Globus pallidus (tissue), 1 donor: ENCODE data around the gene RAB8B.

Experiments used
- DNase-seq: peaks from one replicate; pipeline ENCODE4 v3.0.0-alpha.2; 2015; ENCODE audit warnings: low spot score

RAB8B gene

DNA sequence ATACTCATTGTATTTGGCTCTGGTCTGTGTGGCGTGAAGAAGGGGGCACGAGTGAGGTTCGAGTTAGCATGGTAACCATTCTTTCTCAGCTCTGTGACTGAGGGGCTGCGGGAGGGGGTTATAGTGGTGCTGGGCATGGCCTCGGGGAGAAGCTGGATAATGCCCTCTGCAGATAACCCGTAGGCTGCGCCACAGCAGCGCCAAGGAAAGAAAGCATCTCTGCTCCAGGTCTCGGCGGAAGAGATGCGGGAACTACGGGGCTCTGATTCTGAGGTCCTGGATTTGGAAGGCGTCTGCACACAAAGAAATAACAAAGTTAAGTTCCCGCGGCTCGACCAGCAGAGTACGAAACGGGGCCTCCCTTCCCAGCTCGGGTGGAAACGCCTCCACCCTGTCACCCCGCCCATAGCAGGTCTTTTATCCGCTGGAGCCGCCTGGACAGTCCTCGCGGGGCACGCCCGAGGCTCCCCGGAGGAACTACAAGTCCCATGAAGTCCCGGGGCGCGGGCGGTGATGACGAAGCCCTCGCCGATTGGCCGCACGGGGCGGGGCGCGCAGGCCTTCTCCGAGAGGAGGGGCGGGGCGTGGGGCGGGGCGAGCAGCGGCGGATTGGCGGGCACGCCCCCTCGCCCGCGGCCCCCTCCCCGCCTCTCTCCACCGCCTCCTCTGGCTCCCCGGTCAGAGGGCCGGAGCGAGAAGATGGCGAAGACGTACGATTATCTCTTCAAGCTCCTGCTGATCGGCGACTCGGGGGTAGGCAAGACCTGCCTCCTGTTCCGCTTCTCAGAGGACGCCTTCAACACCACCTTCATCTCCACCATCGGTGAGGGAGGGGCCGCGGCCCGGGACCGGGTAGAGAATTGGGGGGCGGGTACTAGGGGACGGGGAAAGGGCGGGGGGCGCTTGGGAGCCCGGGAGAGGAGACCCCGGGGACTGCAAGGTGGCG, at the start of gene RAB8B:
RAB8B (plus strand) TSS at position 681 of the 946 bp plus-strand sequence; CDS start at position 700, 19 bp downstream.
- DNase-seq: peak; percentile 96

DNA sequence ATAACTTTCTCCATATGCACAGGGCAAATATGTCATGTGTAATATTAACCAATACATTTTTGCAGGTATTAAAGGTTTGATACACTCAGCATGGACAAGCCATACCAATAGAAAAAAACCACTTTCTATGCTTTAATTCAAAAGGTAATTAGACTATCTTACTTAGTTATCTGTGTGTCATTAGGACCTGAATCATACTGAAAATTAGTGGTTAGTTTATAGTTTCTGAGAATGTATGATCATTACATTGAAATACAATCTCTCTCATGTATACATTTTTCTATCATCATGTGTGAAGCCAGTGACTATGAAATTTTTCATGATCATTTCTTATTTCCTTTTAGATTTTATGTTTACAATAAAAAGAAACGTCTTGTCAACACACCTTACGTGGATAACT, 48.5 kb upstream of the RAB8B start:
- DNase-seq: no peak

DNA sequence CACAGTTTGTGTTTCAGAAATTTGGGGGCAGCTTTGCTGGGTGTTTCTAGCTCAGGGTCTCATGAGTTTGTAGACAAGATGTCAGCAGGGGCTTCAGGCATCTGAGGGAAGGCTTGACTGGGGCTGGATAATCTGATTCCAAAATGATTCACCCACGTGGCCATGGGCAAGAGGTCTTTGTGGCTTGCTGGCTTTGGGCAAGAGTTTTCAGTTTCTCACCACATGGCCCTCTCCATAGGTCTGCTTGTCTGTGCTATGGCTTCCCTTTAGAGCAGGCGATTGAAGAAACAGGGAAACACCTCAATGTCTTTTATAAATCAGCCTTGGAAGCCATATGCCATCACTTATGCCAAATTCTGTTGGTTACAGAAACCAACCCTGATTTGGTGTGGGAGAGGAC, 44.0 kb upstream of the RAB8B start:
- DNase-seq: no peak

DNA sequence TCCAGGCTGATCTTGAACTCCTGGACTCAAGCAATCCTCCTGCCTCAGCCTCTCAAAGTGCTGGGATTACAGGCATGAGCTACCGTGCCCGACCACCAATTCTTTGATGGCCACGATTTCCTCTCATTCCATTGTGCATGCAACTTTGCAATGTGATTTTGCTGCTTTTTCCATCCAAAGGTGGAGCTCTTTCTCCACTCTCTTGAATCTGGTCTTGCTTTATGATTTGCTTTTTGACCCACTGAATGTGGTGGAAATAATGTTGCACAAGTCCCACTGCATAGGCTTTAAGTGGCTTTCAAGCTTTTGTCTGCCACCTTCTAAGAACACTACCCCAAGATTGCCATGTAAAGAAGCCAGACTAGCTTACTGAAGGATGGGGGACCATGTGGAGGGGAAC, 42.7 kb upstream of the RAB8B start:
- no peak for DNase-seq

DNA sequence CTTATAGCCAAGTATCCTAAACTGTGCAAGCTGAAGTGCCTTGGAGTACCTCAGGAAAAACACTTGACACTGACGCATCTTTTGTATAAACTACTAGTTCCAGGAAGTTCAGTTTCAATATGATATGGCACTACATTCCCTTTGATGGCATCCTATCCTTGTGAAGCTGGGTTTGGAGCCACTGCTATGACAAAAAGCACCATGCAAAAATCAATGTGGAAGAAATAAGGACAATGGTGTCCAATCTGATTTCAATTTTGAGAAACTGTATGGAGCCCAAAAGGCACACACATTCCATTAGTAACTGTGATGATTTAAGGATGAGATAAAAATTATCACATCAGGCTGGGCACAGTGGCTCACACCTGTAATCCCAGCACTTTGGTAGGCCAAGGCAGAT, 37.7 kb upstream of the RAB8B start:
- DNase-seq: no peak

DNA sequence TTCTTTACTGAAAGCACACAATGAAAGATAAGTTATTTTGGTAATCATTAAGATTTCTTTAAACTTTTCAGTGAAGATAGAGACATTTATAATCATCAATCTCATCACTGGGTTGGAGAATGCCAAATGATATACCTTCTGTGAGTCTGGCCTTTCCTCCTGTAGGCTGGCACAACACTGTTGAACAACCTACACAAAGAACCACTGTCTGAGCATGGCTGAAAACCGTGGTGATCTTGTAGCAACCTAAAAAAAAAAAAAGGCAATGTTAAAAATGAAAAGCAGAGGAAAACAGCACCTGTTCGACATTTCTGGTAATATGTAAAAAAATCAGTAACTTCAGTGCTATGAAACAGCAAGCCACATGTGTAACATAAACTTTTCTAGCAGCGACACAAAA, 33.9 kb upstream of the RAB8B start:
- DNase-seq: peak; percentile 16

DNA sequence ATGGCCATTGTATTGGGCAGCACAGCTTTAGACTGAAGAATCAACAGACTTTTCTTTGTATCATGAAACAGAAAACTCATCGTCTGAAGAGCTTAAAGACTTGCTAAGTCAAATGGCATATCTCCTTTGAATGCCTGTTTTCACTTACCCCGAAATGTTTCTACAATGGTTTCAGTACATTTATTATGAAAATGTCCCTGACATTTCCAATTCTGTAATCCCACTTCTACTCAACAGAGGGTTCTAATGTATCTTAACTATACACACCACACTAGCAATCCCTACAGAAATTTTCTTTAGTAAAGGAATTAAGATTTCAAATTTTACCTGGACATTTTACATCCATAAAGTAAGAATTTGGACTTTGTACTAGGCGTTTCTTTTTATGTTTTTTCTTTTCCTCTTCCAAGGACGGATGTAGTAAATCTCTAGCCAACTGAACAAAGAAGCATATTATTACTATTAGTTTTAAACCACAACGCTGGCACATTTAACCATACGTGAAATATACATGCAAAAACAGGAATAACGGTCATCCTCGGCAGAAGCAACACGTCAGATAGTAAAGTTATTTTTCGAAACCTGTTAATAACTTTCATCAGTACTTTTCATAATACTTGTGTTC, 33.2 kb upstream of the RAB8B start:
- peak; percentile 44 for DNase-seq

DNA sequence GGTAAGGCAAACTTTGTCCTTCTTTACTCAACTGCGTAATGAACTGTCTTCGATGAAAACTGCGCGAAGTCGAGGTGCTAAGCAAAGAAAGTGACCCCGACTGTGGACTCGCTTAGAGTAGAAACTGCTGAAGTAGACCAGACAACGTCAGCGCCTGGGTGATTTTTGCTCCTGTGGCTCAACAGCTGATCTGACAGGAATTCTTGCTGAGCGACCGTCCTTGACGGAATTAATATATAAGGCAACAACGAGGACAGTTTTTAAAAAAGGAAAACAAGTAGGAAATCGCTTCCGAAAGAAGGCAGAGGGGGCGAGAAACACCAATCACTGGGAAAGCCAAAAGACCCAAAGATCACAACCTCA, 32.7 kb upstream of the RAB8B start:
- peak; percentile 63 for DNase-seq

DNA sequence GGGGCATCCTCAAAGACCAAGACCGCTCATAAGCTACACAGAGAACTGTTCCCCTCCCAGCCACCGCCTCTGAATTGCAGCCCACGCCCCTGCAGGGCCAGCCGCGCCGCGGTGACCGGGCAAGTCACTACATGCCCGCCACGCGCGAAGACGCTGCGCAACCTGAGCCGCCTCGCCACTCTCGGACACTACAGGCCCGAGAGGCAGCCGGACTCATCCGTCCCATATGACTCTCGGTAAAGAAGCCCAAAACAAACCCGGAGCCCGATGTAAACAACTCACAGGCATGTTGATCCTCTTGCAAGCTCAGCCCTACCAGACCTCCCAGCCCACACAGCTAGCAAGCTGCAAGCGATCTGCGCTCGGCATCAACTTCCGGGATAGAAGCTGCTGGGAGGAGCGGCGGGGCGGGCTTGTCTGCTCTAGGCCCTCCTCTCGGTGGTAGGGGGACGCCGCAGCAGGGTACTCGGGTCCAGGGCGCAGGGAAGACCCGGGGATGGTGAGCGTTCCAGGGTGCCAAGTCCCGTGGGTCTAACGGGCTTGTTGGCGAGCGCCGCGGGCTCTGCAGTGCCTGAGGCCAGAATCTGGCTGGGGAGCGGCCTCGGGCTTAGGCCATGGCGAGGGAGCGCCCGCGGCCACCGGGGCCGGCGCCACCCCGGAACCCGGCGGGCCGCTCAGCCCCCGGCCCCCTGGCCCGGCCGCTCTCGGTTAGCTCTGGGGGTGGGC, 32.1 kb upstream of the RAB8B start, which contains the start of gene RPS27L:
RPS27L (minus strand) TSS at position 360 of the 726 bp plus-strand sequence; CDS start at position 288, 72 bp downstream.
- peak; percentile 93 for DNase-seq

DNA sequence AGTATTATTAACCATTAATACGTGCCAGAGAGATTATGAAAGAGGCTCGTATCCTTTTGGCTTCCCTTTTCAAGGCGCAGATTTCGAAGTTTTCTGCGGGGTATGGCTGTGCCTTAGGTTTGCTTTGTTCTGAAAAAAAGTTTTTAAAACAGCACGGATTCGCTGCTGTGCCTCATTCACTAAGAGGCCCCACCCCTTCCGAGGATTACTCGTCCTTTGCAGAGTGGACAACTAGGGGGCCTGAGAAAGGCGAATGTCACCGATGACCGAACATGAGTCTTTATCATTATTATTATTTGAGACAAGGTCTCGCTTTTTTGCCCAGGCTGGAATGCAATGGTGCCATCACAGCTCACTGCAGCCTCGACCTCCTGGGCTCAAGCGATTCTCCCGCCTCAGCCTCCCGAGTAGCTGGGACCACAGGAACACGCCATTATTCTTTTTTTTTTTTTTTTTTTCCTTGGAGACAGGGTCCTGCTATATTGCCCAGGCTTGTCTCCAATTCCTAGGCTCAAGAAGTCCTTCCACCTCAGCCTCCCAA, 31.4 kb upstream of the RAB8B start:
- peak; percentile 54 for DNase-seq

DNA sequence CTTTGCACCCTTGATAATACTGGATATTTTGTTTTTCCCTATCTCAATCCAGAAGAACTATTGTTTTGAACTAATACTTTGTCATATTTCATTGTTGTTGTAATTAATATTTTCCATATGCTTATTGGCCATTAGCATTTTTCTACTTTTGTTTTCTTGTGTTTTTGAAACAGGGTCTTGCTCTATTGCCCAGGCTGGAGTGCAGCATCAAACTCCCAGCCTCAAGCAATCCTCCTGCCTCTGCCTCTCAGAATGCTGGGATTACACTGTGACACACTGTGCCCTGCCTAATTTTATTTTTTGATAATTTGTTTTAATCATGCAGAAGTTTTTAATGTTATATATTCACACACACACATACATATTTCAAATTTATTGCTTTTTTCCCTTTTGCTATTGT, 28.8 kb upstream of the RAB8B start:
- DNase-seq: no peak

DNA sequence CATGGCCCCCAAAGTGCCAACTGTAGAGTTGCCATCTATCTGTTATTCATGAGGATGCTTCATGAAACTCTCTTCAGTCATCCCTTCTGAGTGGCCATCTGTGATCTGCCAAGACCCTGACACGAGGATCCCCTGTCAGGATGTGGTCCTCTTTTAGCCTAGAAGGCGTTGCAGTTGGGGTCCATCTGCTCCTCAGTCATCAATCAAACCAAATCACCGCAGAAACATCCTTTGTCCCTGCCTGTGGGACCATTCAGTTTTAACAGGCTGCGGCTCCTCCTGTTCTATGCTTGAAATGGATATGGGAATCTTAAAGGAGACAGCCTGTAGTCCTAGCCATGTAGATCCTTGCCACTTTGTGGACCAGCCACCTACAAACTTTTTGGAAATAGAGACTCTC, 26.2 kb upstream of the RAB8B start:
- no peak for DNase-seq

DNA sequence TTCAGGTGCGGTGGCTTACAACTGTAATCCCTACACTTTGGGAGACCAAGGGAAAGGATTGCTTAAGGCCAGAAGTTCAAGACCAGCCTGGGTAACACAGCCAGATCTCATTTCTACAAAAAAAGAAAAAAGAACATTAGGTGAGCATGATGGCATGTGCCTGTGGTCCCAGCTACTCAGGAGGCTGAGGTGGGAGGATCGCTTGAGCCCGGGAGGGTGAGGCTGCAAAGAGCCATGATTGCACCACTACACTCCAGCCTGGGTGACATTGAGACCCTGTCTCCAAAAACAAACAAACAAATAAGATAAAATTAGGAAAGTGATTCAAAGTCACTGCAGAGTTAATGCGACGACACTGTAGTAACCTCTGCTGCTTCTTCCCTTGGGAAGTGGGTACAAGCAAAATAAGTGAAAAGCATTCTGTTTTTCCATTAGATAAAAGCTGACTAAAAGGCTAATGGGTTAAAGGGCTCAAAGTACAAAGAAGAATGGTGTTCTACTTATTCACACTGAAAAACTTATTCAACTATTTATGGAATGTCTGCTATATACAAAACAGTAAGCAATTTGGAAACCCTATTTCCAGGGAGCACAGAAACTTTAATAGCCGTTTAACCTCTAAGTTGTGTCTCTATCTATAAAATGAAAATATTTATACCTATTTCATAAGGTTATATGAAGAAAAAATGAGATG, 24.1 kb upstream of the RAB8B start:
- no peak for DNase-seq

DNA sequence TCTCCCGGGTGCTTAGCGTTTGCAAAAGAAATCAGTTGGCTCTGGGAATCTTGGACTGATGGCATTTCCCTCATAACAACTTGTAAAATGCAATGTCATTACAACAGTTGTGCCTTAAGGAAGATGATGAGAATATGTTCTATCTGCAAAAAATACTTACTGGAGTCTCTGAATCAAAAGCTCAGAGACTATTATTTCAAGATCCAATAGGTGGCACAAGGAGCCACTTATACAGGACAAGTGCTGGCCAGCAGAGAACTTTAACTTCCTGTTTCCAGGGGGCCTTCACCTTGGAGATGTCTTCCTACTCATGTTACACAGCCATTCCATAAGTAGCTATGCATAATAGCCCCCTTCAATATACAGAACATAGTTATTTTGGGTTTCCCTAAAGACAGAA, 23.2 kb upstream of the RAB8B start:
- no peak for DNase-seq

DNA sequence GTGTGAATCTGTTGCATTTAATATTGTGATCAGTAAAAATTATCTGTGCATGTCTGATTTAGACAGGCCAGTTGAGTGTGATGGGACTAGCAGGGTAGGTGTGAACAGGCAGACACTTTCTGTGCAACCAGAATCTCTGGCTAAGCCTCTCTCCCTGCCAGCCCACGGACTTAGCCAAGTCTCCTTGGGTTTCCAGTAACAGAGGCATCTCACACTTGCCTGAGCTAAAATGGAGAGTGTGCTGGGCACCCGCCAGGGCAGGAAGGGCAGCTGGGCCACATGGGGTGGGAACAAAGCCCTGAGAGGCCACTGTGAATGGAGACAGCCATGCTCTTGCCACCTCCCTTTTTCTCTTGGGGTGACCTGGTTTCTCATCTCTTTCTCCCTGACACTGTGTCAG, 19.6 kb upstream of the RAB8B start:
- no peak for DNase-seq

DNA sequence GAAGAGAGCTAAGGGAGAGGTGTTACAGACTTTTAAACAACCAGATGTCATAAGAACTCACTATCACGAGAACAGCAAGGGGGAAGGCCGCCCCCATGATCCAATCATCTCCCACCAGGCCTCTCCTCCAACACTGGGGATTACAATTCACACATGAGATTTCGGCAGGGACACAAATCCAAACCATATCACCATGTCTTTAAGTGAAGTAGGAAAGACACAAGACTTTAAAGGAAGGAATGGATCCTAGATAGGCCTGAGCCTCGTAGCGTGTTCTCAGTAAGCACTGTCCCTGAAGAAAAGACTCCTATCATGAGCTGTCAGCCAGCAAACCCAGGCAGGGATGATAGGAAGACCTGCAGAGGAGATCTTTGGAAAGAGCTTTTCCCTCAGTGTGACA, 17.0 kb upstream of the RAB8B start:
- DNase-seq: no peak

DNA sequence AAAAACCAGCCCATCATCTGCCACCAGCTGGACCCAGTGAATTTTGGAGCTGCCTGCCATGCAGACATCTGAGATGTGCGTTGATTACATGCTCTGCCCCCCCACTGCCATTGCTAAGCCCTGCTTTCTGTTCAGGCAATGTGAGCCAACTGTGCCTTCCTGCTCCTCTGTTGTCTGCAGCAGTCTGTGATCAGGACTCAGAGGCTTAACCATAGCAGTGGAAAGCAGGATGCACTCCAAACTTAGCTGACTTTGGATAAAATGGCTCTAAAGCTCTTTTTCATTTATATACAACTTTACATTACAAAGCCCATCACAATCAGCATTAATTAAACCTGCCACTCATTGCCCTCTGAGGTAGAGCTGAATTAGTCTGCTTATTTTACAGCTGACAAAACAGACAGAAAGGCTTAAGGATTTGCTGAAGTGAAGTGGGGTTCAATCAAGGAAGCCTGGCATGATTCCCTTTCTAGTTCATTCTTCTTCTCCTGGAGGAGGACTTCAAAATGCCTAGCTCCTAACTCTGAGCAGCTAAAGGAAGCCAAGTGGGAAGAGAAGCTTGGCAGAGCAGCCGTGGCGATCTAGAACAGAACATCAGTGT, 16.5 kb upstream of the RAB8B start:
- DNase-seq: peak; percentile 62

DNA sequence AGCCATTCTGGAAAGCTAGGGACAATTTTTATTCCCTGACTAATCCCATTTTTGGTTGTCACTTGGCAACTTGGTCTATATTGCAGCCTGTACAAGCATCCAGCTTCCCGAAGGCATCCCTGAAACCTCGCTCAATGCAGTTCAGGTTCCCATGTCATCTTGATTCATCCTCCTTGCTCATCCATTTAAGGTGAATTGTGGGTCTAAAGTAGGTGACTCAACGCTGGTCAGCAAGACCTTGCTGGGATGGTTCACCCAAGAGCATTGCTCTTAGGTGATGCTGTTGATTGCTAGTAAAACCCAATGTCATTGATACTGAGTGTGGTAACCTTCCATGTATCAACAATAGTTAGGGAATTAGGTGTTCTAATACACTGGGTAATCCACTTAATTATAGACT, 13.1 kb upstream of the RAB8B start:
- DNase-seq: no peak

DNA sequence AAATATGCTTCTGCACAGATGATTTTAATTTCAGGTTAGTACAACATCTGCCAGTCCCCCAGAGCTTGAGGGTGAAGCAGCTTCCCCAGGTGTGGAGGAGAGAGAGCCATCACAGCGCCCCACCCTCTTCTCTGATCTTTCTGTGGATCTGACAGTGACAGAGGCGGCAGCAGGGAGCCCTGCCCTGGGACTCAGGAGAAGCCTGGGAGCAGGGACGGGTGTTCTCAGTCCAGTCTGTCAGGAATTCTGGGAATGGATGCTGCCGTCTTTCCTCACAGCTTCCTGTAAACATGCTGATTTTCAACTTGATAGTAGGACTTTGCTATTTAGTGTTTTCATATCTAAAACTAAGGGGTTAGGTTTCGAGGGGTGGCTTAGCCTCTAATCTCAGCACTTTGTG, 11.4 kb upstream of the RAB8B start:
- no peak for DNase-seq

DNA sequence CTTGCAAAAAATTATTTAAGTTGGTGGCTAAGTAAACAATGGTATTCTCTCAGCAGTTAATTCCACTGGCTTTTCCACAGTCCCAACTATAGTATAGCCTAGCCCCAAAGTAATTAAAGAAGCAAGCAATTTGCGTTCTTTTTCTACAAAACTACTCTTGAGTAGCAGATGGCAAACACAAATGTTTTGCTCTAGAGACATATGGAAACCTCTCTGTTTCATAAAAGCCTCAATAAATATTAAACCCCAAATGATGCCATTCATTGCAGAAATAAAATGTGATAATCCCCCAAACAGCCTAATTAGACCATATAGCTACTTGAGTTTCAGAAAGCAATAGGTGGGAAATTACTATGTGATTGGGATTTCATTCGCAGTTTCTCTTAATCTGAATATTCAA, 8.7 kb upstream of the RAB8B start:
- DNase-seq: no peak

DNA sequence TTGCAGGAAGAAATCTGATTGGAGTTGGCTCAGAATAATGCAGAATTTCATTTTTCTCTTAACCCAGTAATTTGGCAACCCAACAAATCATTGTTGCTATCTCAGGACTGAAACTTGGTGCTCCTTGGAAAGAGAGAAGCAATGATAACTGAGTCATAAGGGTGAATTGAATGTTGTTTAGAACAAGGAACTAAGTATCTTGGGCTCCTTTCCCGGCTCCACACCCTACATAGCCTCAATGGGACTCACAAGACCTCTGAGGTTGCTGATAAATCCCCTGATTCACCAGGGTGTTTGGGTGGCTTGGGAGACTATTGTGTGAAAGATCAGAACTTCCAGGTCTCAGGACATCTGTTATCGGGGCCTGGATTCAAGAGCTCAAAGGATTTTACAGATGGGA, 7.8 kb upstream of the RAB8B start:
- DNase-seq: no peak
